ENCODE measurements around the gene SPATA6L.

GRCh38 chr9:4576448-4576847, 89.8 kb downstream of the SPATA6L start:
- TF ChIP-seq, protein P1, sequence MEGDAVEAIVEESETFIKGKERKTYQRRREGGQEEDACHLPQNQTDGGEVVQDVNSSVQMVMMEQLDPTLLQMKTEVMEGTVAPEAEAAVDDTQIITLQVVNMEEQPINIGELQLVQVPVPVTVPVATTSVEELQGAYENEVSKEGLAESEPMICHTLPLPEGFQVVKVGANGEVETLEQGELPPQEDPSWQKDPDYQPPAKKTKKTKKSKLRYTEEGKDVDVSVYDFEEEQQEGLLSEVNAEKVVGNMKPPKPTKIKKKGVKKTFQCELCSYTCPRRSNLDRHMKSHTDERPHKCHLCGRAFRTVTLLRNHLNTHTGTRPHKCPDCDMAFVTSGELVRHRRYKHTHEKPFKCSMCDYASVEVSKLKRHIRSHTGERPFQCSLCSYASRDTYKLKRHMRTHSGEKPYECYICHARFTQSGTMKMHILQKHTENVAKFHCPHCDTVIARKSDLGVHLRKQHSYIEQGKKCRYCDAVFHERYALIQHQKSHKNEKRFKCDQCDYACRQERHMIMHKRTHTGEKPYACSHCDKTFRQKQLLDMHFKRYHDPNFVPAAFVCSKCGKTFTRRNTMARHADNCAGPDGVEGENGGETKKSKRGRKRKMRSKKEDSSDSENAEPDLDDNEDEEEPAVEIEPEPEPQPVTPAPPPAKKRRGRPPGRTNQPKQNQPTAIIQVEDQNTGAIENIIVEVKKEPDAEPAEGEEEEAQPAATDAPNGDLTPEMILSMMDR (IDR thresholded peaks at IDR 0.05): no peak
- no peak for TF ChIP-seq EZH2phosphoT487 (IDR thresholded peaks at IDR 0.05; ENCODE audit: borderline replicate concordance, low read depth)
- TF ChIP-seq TAF1 (IDR thresholded peaks at IDR 0.05; ENCODE audit: borderline replicate concordance, low read depth, low read length): no peak

Measured in SK-N-SH (cell line).